ENCODE measurements around the gene CCDC54. TPM values are rescaled to one million over a fixed set of nuclear protein-coding genes. Genes with fewer than 3 reads are reported as not detected.

The CCDC54 gene
- not detected for polyA plus RNA-seq (2012; ENCODE audit: insufficient read length, low read depth)

- TF ChIP-seq SIN3A (IDR thresholded peaks at IDR 0.05; ENCODE audit: borderline replicate concordance, insufficient read depth, low read length) (no peak), FOXP2 (optimal IDR thresholded peaks at IDR 0.05; ENCODE audit: borderline replicate concordance, extremely low read depth, extremely low read length, insufficient read depth) (no peak), REST (IDR thresholded peaks at IDR 0.05; ENCODE audit: insufficient read depth in 1 of 2, low read depth in 2 of 2, low read length in 2 of 2) (no peak), POLR2AphosphoS5 (IDR thresholded peaks at IDR 0.05; ENCODE audit: low read depth, low read length) (no peak), TAF1 (IDR thresholded peaks at IDR 0.05; ENCODE audit: borderline replicate concordance, insufficient read depth, low read length) (no peak)
These were observed at the start of gene CCDC54 for GRCh38 chr3:107377151-107377550. CCDC54 (plus strand) TSS chr3:107377439; CDS start chr3:107377588, 149 bp downstream.

- TF ChIP-seq TAF1 (IDR thresholded peaks at IDR 0.05; ENCODE audit: borderline replicate concordance, insufficient read depth, low read length) = no peak
- TF ChIP-seq SIN3A (IDR thresholded peaks at IDR 0.05; ENCODE audit: borderline replicate concordance, insufficient read depth, low read length) = no peak
- TF ChIP-seq FOXP2 (optimal IDR thresholded peaks at IDR 0.05; ENCODE audit: borderline replicate concordance, extremely low read depth, extremely low read length, insufficient read depth) = no peak
- no peak for TF ChIP-seq REST (IDR thresholded peaks at IDR 0.05; ENCODE audit: insufficient read depth in 1 of 2, low read depth in 2 of 2, low read length in 2 of 2)
- no peak for TF ChIP-seq POLR2AphosphoS5 (IDR thresholded peaks at IDR 0.05; ENCODE audit: low read depth, low read length)
These were observed 49.2 kb upstream of the CCDC54 start for GRCh38 chr3:107328069-107328468.

- TF ChIP-seq REST (IDR thresholded peaks at IDR 0.05; ENCODE audit: insufficient read depth in 1 of 2, low read depth in 2 of 2, low read length in 2 of 2) = no peak
- no peak for TF ChIP-seq POLR2AphosphoS5 (IDR thresholded peaks at IDR 0.05; ENCODE audit: low read depth, low read length)
- TF ChIP-seq TAF1 (IDR thresholded peaks at IDR 0.05; ENCODE audit: borderline replicate concordance, insufficient read depth, low read length) = no peak
- no peak for TF ChIP-seq FOXP2 (optimal IDR thresholded peaks at IDR 0.05; ENCODE audit: borderline replicate concordance, extremely low read depth, extremely low read length, insufficient read depth)
- no peak for TF ChIP-seq SIN3A (IDR thresholded peaks at IDR 0.05; ENCODE audit: borderline replicate concordance, insufficient read depth, low read length)
These were observed 48.2 kb upstream of the CCDC54 start for GRCh38 chr3:107329088-107329487.

GRCh38 chr3:107344722-107345121 is 32.5 kb upstream of the CCDC54 start:
- no peak for TF ChIP-seq REST (IDR thresholded peaks at IDR 0.05; ENCODE audit: insufficient read depth in 1 of 2, low read depth in 2 of 2, low read length in 2 of 2)
- no peak for TF ChIP-seq SIN3A (IDR thresholded peaks at IDR 0.05; ENCODE audit: borderline replicate concordance, insufficient read depth, low read length)
- no peak for TF ChIP-seq POLR2AphosphoS5 (IDR thresholded peaks at IDR 0.05; ENCODE audit: low read depth, low read length)
- TF ChIP-seq TAF1 (IDR thresholded peaks at IDR 0.05; ENCODE audit: borderline replicate concordance, insufficient read depth, low read length) = no peak
- TF ChIP-seq FOXP2 (optimal IDR thresholded peaks at IDR 0.05; ENCODE audit: borderline replicate concordance, extremely low read depth, extremely low read length, insufficient read depth) = no peak
